Frontal cortex (tissue), 4 donors: ENCODE measurements around the gene ATRNL1. TPM values are rescaled to one million over a fixed set of nuclear protein-coding genes. Genes with fewer than 3 reads are reported as not detected.

Experiments
- DNase-seq, 2 donors: peaks; one replicate each; pipeline ENCODE4 v3.0.0; 2012; ENCODE audit warnings: low spot score in 2 of 2
- FAIRE-seq: peaks from 2 replicates; lab custom pipeline; 2012; peaks lifted over from hg19 to GRCh38; lab: Jason Lieb, UNC
- total RNA-seq: library from RNA; depleted of rRNA; stranded (reverse); fragments of >200 nt; gene quantifications from one replicate; pipeline ENCODE4 v1.2.3, GENCODE V29; 2014
- donor health status: control.
- donor health status: control.
- donor health status: control.

The ATRNL1 gene
- total RNA-seq, 1 donor from 2014 or later = 909 TPM

GRCh38 chr10:115988380-115988779, 895.2 kb downstream of the ATRNL1 start:
- FAIRE-seq = no peak
- no peak for DNase-seq

GRCh38 chr10:115989621-115990020, 896.5 kb downstream of the ATRNL1 start:
- DNase-seq = no peak
- no peak for FAIRE-seq

GRCh38 chr10:115992236-115992986, 899.2 kb downstream of the ATRNL1 start:
- FAIRE-seq (no peak), DNase-seq (no peak)

GRCh38 chr10:115996031-115996430, 902.9 kb downstream of the ATRNL1 start:
- FAIRE-seq (no peak), DNase-seq (no peak)

- FAIRE-seq (no peak), DNase-seq (no peak)
Measured at GRCh38 chr10:115998301-115998700, 905.1 kb downstream of the ATRNL1 start.

Other genes with a start within 250 kb of the ATRNL1 start
- 68.5 TPM for gene TRUB1, start 155.2 kb upstream of the ATRNL1 start, total RNA-seq